Hepatocyte (in vitro differentiated cells): Measurements from ENCODE around the gene PLCL2. TPM values are rescaled to one million over a fixed set of nuclear protein-coding genes. Genes with fewer than 3 reads are reported as not detected.

Experiments used
- DNase-seq: peaks from one replicate; pipeline ENCODE4 v3.0.0-alpha.2; 2016; ENCODE audit warnings: low spot score
- H2AFZ ChIP-seq: fragments of 200-600 bp; sonication (generic); 2 replicates; pipeline ENCODE4 v1.6.0; 2016; ENCODE audit warnings: antibody characterized with exemption, mild to moderate bottlenecking
- H3K27ac ChIP-seq: fragments of 200-600 bp; sonication (generic); 2 replicates; pipeline ENCODE4 v1.5.1; 2016; ENCODE audit warnings: mild to moderate bottlenecking
- H3K27me3 ChIP-seq: fragments of 200-600 bp; sonication (generic); 2 replicates; pipeline ENCODE4 v1.6.1; 2016
- H3K36me3 ChIP-seq: fragments of 200-600 bp; sonication (generic); replicated peaks from 2 replicates; pipeline ENCODE4 v1.5.1; 2016; ENCODE audit warnings: low read depth; ENCODE audit not compliant: insufficient read depth
- H3K4me1 ChIP-seq: fragments of 200-600 bp; sonication (generic); 2 replicates; pipeline ENCODE4 v1.5.1; 2016; ENCODE audit warnings: mild to moderate bottlenecking, moderate library complexity; ENCODE audit not compliant: insufficient read depth
- H3K4me2 ChIP-seq: fragments of 200-600 bp; sonication (generic); 2 replicates; pipeline ENCODE4 v1.6.0; 2016
- H3K4me3 ChIP-seq: fragments of 200-600 bp; sonication (generic); 2 replicates; pipeline ENCODE4 v1.5.1; 2016; ENCODE audit warnings: mild to moderate bottlenecking
- H3K79me2 ChIP-seq: fragments of 200-600 bp; sonication (generic); 2 replicates; pipeline ENCODE4 v1.6.0; 2017; ENCODE audit warnings: mild to moderate bottlenecking
- H3K9me2 ChIP-seq: fragments of 200-600 bp; sonication (generic); replicated peaks from 2 replicates; pipeline ENCODE4 v1.6.0; 2017; ENCODE audit warnings: mild to moderate bottlenecking; ENCODE audit not compliant: insufficient read depth
- H3K9me3 ChIP-seq: fragments of 200-600 bp; sonication (generic); 2 replicates; pipeline ENCODE4 v1.5.1; 2016; ENCODE audit warnings: low read depth, mild to moderate bottlenecking
- H4K20me1 ChIP-seq: fragments of 200-600 bp; sonication (generic); 2 replicates; pipeline ENCODE4 v1.6.0; 2016; ENCODE audit warnings: mild to moderate bottlenecking; ENCODE audit not compliant: insufficient read depth, poor library complexity, severe bottlenecking
- CTCF ChIP-seq: fragments of 200-600 bp; sonication (generic); IDR thresholded peaks from 2 replicates; pipeline ENCODE4 v1.5.1; 2016; ENCODE audit warnings: antibody characterized with exemption, mild to moderate bottlenecking; ENCODE audit not compliant: poor library complexity
- EZH2 ChIP-seq: fragments of 200-600 bp; sonication (generic); IDR thresholded peaks from 2 replicates; pipeline ENCODE4 v1.6.1; 2016; ENCODE audit warnings: antibody characterized with exemption, mild to moderate bottlenecking, borderline replicate concordance
- EZH2phosphoT487 ChIP-seq: fragments of 200-600 bp; sonication (generic); IDR thresholded peaks from one replicate; pipeline ENCODE4 v1.6.1; 2018; ENCODE audit warnings: antibody characterized with exemption, mild to moderate bottlenecking, low read depth, moderate library complexity; ENCODE audit not compliant: unreplicated experiment, severe bottlenecking
- WGBS: methylation state at CpG from one replicate; pipeline ENCODE4 v1.1.6; 2016; ENCODE audit warnings: low lambda C conversion rate; ENCODE audit errors: missing lambda C conversion rate; 5-methylcytosine and 5-hydroxymethylcytosine counted together
- polyA plus RNA-seq: library from polyadenylated mRNA; unstranded; fragments of >200 nt; fragmentation: Nextera tagmentation; extraction: Ambion mirVana; gene quantifications from 2 replicates; pipeline ENCODE4 v1.2.1, GENCODE V29; 2016
- total RNA-seq: library from RNA; depleted of rRNA; stranded (reverse); fragments of >200 nt; gene quantifications from 2 replicates; pipeline ENCODE4 v1.2.3, GENCODE V29; 2014

PLCL2 gene
- total and polyA plus RNA-seq, 2 experiments from 2014 or later: 3.2 to 14.2 TPM

- peaks cover 37% of the 10 kb centered on the region for H3K79me2 ChIP-seq
- no peak overlapping the region for H3K4me2 ChIP-seq
- WGBS: 84% methylated on average over 4 of the region's 4 CpGs
- H3K27ac ChIP-seq: no peak overlapping the region
- H4K20me1 ChIP-seq: no peaks in the 10 kb centered on the region
- no peaks in the 10 kb centered on the region for H3K36me3 ChIP-seq
- peaks cover 17% of the 10 kb centered on the region for H3K4me1 ChIP-seq
- H3K4me3 ChIP-seq: no peak overlapping the region
- H3K9me3 ChIP-seq: no peaks in the 10 kb centered on the region
- DNase-seq: no peak
- no peaks in the 10 kb centered on the region for H3K27me3 ChIP-seq
- TF ChIP-seq EZH2 (no peak), EZH2phosphoT487 (no peak), CTCF (no peak)
- H2AFZ ChIP-seq: no peak overlapping the region
- no peaks in the 10 kb centered on the region for H3K9me2 ChIP-seq
Measured at GRCh38 chr3:16904423-16905417, 20.0 kb downstream of the PLCL2 start.

- Histone ChIP-seq H3K4me1 (peaks cover 17% of the 10 kb centered on the region), H2AFZ (no peak overlapping the region), H3K9me2 (no peaks in the 10 kb centered on the region), H3K79me2 (peaks cover 37% of the 10 kb centered on the region), H3K9me3 (no peaks in the 10 kb centered on the region), H4K20me1 (no peaks in the 10 kb centered on the region), H3K27ac (no peak overlapping the region), H3K27me3 (no peaks in the 10 kb centered on the region), H3K36me3 (no peaks in the 10 kb centered on the region), H3K4me3 (no peak overlapping the region), H3K4me2 (no peak overlapping the region)
- no peak for DNase-seq
- 95% methylated on average over 1 of the region's 1 CpG for WGBS
- TF ChIP-seq CTCF: no peak
- TF ChIP-seq EZH2phosphoT487: no peak
- TF ChIP-seq EZH2: no peak
Measured at GRCh38 chr3:16905704-16906103, 20.9 kb downstream of the PLCL2 start.

- no peaks in the 10 kb centered on the region for H4K20me1 ChIP-seq
- TF ChIP-seq CTCF (no peak), EZH2phosphoT487 (no peak), EZH2 (no peak)
- no peaks in the 10 kb centered on the region for H3K36me3 ChIP-seq
- DNase-seq: peak; percentile 61
- no peaks in the 10 kb centered on the region for H3K27me3 ChIP-seq
- H3K27ac ChIP-seq: peak overlapping the region; percentile 19
- H3K79me2 ChIP-seq: peaks cover 37% of the 10 kb centered on the region
- peaks cover 17% of the 10 kb centered on the region for H3K4me1 ChIP-seq
- peak overlapping the region; percentile 42 for H3K4me2 ChIP-seq
- H2AFZ ChIP-seq: no peak overlapping the region
- no peaks in the 10 kb centered on the region for H3K9me3 ChIP-seq
- H3K9me2 ChIP-seq: no peaks in the 10 kb centered on the region
- no peak overlapping the region for H3K4me3 ChIP-seq
- WGBS: 18% methylated on average over 2 of the region's 2 CpGs
Measured at GRCh38 chr3:16906682-16907081, 21.9 kb downstream of the PLCL2 start.
